Loucy (cell line): ENCODE data around the gene ATP5PO.

ENCODE experiments used
- CTCF ChIP-seq: fragments of 200-600 bp; sonication (generic); conservative IDR thresholded peaks from 2 replicates; pipeline ENCODE4 v1.5.1; 2014; ENCODE audit warnings: mild to moderate bottlenecking, antibody characterized with exemption, low read length
- EZH2phosphoT487 ChIP-seq: fragments of 200-600 bp; IDR thresholded peaks from 2 replicates; pipeline ENCODE4 v1.6.1; 2018; ENCODE audit warnings: antibody characterized with exemption, mild to moderate bottlenecking, moderate library complexity, borderline replicate concordance

GRCh38 chr21:33857846-33858666 is 57.5 kb downstream of the ATP5PO start:
- no peak for TF ChIP-seq CTCF
- TF ChIP-seq EZH2phosphoT487 = no peak
